OCI-LY3 (cell line): ENCODE measurements around the gene GSK3B.
"Not testable (repeated sequence)": the region's sequence is repeated elsewhere in the genome, so short reads cannot be mapped to it uniquely, and the experiment has no call there.

Experiments
- H2AFZ ChIP-seq: fragments of 200-600, 300-600 bp; shearing (Covaris generic); 2 replicates; pipeline ENCODE4 v1.6.0; 2014; ENCODE audit warnings: antibody characterized with exemption, low read depth, low read length
- H3K27ac ChIP-seq: fragments of 200-600, 300-600 bp; sonication (generic); 2 replicates; pipeline ENCODE4 v1.5.1; 2014; ENCODE audit warnings: mild to moderate bottlenecking, low read length, moderate library complexity, mixed read lengths
- H3K27me3 ChIP-seq: fragments of 200-600, 300-600 bp; sonication (generic); 2 replicates; pipeline ENCODE4 v1.6.1; 2014; ENCODE audit warnings: low read depth, low read length, mixed read lengths
- H3K36me3 ChIP-seq: fragments of 200-600, 300-600 bp; sonication (generic); replicated peaks from 2 replicates; pipeline ENCODE3; 2014; ENCODE audit warnings: low read depth, low read length, mixed read lengths
- H3K4me1 ChIP-seq: fragments of 300-600, 200-600 bp; sonication (generic); 2 replicates; pipeline ENCODE4 v1.6.1; 2014; ENCODE audit warnings: low read length, mixed read lengths
- H3K4me2 ChIP-seq: fragments of 200-600, 300-600 bp; sonication (generic); 2 replicates; pipeline ENCODE4 v1.6.1; 2014; ENCODE audit warnings: low read length, mixed read lengths
- H3K4me3 ChIP-seq: fragments of 300-600, 200-600 bp; sonication (generic); 2 replicates; pipeline ENCODE4 v1.5.1; 2014; ENCODE audit warnings: antibody characterized with exemption, mild to moderate bottlenecking, low read length, moderate library complexity
- H3K79me2 ChIP-seq: fragments of 300-600, 200-600 bp; shearing (Covaris generic); 2 replicates; pipeline ENCODE4 v1.6.1; 2014; ENCODE audit warnings: mild to moderate bottlenecking, low read length, mixed read lengths
- H3K9ac ChIP-seq: fragments of 300-600, 200-600 bp; shearing (Covaris generic); 2 replicates; pipeline ENCODE4 v1.6.0; 2014; ENCODE audit warnings: mild to moderate bottlenecking, low read length, moderate library complexity
- H3K9me3 ChIP-seq: fragments of 200-600, 300-600 bp; shearing (Covaris generic); 2 replicates; pipeline ENCODE4 v1.6.1; 2014; ENCODE audit warnings: low read length, mixed read lengths; ENCODE audit not compliant: insufficient read depth
- H4K20me1 ChIP-seq: fragments of 200-600, 300-600 bp; sonication (generic); 2 replicates; pipeline ENCODE4 v1.6.1; 2016; ENCODE audit warnings: low read length, mixed read lengths; ENCODE audit not compliant: insufficient read depth
- CTCF ChIP-seq: fragments of 200-600, 300-600 bp; sonication (generic); IDR thresholded peaks from 2 replicates; pipeline ENCODE4 v1.5.1; 2014; ENCODE audit warnings: antibody characterized with exemption, low read length, low read depth
- EZH2phosphoT487 ChIP-seq: fragments of 200-600 bp; shearing (Covaris generic); IDR thresholded peaks from 2 replicates; pipeline ENCODE4 v1.6.1; 2018; ENCODE audit warnings: antibody characterized with exemption, mixed run types, low read depth

Gene GSK3B

GRCh38 chr3:120017692-120018091, 76.6 kb downstream of the GSK3B start:
- Histone ChIP-seq H3K4me3 (no peak overlapping the region), H3K27me3 (no peaks in the 10 kb centered on the region), H3K27ac (no peak overlapping the region), H4K20me1 (peaks cover 83% of the 10 kb centered on the region), H3K79me2 (peaks cover 89% of the 10 kb centered on the region), H3K36me3 (no peaks in the 10 kb centered on the region), H3K9me3 (no peaks in the 10 kb centered on the region), H3K9ac (no peak overlapping the region), H2AFZ (no peak overlapping the region), H3K4me2 (no peak overlapping the region), H3K4me1 (peaks cover 16% of the 10 kb centered on the region)
- no peak for TF ChIP-seq EZH2phosphoT487
- no peak for TF ChIP-seq CTCF

GRCh38 chr3:120013481-120013880, 80.8 kb downstream of the GSK3B start:
- H3K27me3 ChIP-seq = no peaks in the 10 kb centered on the region
- TF ChIP-seq CTCF = no peak
- no peak for TF ChIP-seq EZH2phosphoT487
- no peak overlapping the region for H3K27ac ChIP-seq
- H3K4me1 ChIP-seq = peaks cover 12% of the 10 kb centered on the region
- peaks cover 91% of the 10 kb centered on the region for H3K79me2 ChIP-seq
- H3K4me3 ChIP-seq = no peak overlapping the region
- H3K9ac ChIP-seq = no peak overlapping the region
- no peak overlapping the region for H3K4me2 ChIP-seq
- H3K36me3 ChIP-seq = no peaks in the 10 kb centered on the region
- peaks cover 78% of the 10 kb centered on the region for H4K20me1 ChIP-seq
- no peaks in the 10 kb centered on the region for H3K9me3 ChIP-seq
- H2AFZ ChIP-seq = no peak overlapping the region

GRCh38 chr3:120005741-120006140, 88.5 kb downstream of the GSK3B start:
- H3K4me1 ChIP-seq, H3K4me3 ChIP-seq, H3K4me2 ChIP-seq, H3K36me3 ChIP-seq, H3K9me3 ChIP-seq, H3K9ac ChIP-seq, H2AFZ ChIP-seq, H3K27ac ChIP-seq, H3K27me3 ChIP-seq: not testable (repeated sequence)
- Histone ChIP-seq H4K20me1 (peaks cover 36% of the 10 kb centered on the region), H3K79me2 (peaks cover 67% of the 10 kb centered on the region)

GRCh38 chr3:120004008-120004498, 90.2 kb downstream of the GSK3B start:
- H3K4me2 ChIP-seq, H3K27me3 ChIP-seq, H2AFZ ChIP-seq, H3K9me3 ChIP-seq, H3K27ac ChIP-seq, H3K4me1 ChIP-seq, H3K36me3 ChIP-seq, H3K9ac ChIP-seq, H3K4me3 ChIP-seq: not testable (repeated sequence)
- H4K20me1 ChIP-seq = peaks cover 26% of the 10 kb centered on the region
- H3K79me2 ChIP-seq = peaks cover 50% of the 10 kb centered on the region

- H3K36me3 ChIP-seq = peaks cover 19% of the 10 kb centered on the region
- H2AFZ ChIP-seq = no peak overlapping the region
- H3K4me3 ChIP-seq = no peak overlapping the region
- H3K9me3 ChIP-seq = no peaks in the 10 kb centered on the region
- H3K27me3 ChIP-seq = no peaks in the 10 kb centered on the region
- no peak overlapping the region for H3K4me2 ChIP-seq
- peaks cover 5% of the 10 kb centered on the region; the same call in 1 of the 2 replicates for H4K20me1 ChIP-seq
- TF ChIP-seq CTCF = no peak
- TF ChIP-seq EZH2phosphoT487 = no peak
- H3K9ac ChIP-seq = no peak overlapping the region
- H3K4me1 ChIP-seq = no peaks in the 10 kb centered on the region
- peaks cover 3% of the 10 kb centered on the region for H3K79me2 ChIP-seq
- no peak overlapping the region for H3K27ac ChIP-seq
Observed at GRCh38 chr3:119998166-119998565, 96.1 kb downstream of the GSK3B start.
